Measurements from ENCODE around the gene BHLHA9. TPM values are rescaled to one million over a fixed set of nuclear protein-coding genes. Genes with fewer than 3 reads are reported as not detected.
A peak's percentile ranks its signal among the peaks of the same experiment; 100 is the strongest.
"Not testable (repeated sequence)": the region's sequence is repeated elsewhere in the genome, so short reads cannot be mapped to it uniquely, and the experiment has no call there.

The BHLHA9 gene
- polyA plus RNA-seq, 1 donor: not detected

DNA sequence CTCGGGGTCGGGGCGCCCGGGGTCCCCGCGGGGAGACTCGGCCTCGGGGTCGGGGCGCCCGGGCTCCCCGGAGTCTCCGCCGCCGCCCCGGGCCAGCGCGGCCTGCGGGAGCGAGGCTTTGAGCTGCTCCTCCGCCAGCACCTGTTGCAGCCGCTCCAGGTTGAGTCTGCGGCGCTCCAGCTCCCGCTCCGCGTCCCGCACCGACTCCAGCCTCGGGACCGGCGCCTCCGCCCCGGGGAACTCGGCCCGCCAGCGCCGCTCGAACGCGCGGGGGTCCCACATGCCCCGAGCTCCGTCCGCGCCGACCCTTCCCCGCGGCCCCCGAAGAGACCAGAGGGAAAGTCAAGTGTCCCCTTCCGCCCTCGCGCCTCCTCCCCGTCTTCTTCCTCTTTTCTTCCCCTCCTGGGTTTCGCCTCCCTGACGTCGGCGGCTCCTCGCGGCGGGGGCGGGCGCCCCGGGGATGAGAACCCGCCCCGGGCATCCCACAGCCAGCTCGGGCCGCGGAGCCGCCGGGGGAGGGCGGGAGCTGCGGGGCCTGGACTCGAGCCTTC lies 40.8 kb upstream of the BHLHA9 start:
- Histone ChIP-seq H3K36me3 (ENCODE audit: control insufficient read depth, insufficient read depth, low read length) (no peaks in the 10 kb centered on the region), H3K9me3 (ENCODE audit: control insufficient read depth, low read depth, low read length) (peaks cover 4% of the 10 kb centered on the region), H3K27ac (ENCODE audit: low read length) (no peak overlapping the region), H3K4me3 (ENCODE audit: low read length) (no peak overlapping the region), H3K27me3 (ENCODE audit: control insufficient read depth, insufficient read depth, low read length) (peaks cover 65% of the 10 kb centered on the region), H3K4me1 (ENCODE audit: control insufficient read depth, insufficient read depth, low read length) (peaks cover 3% of the 10 kb centered on the region)
- no CpG with 5 or more reads among the region's 74 CpGs for WGBS (ENCODE audit: insufficient coverage, low lambda C conversion rate)
- peak in 1 of 2 donors; percentile 51 for DNase-seq

DNA sequence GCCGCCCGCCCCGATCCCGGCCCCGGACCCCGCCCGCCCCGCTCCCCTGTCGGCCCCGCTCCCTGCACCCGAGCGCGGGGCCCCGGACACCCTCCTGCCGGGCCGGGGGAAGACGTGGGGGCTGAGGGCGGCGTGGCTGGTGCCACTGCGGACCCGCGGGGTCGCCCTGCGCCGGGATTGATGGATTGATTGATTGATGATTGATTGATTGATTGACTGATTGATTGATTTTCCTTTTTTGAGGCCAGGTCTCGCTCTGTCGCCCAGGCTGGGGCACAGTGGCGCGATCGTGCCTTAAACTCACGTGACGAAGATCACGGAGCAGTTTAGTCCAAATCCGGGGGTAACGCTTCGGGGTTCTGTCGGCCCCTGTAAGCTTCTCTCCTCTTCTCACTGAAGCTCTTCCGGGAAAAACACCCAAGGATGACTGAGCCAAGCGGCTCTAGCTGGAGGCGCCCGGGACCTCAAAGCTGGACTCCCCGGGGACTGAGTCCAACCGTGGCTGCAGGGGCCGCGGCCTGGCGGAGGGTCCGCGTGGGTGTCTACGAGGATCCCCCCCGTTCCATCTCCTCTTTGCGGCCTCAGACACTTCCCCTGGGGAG lies 40.2 kb upstream of the BHLHA9 start:
- no peak for DNase-seq
- Histone ChIP-seq H3K36me3 (ENCODE audit: control insufficient read depth, insufficient read depth, low read length) (no peaks in the 10 kb centered on the region), H3K27ac (ENCODE audit: low read length) (no peak overlapping the region), H3K27me3 (ENCODE audit: control insufficient read depth, insufficient read depth, low read length) (peaks cover 65% of the 10 kb centered on the region), H3K4me1 (ENCODE audit: control insufficient read depth, insufficient read depth, low read length) (peaks cover 3% of the 10 kb centered on the region), H3K9me3 (ENCODE audit: control insufficient read depth, low read depth, low read length) (peaks cover 4% of the 10 kb centered on the region), H3K4me3 (ENCODE audit: low read length) (no peak overlapping the region)
- no CpG with 5 or more reads among the region's 51 CpGs for WGBS (ENCODE audit: insufficient coverage, low lambda C conversion rate)

DNA sequence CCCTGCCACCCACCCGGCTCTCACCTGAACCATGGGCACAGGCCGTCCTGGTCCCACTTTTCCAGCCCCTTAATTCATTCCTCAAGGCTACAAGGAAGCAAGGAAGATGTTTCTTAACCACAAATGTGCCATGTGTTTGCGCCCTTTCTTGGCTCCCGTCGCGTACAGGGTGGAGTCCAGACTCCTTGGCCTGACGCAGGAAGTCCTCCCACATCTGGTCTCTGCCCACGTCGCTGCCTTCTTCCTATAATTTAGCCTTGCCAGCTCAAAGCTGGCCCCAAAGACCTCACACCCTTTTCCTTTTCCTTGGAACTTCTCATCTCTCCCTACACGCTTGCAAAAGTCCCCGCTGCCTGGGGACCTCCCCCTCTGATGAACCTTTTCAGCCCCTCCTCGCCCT lies 38.8 kb upstream of the BHLHA9 start:
- Histone ChIP-seq H3K4me1 (ENCODE audit: control insufficient read depth, insufficient read depth, low read length) (peaks cover 3% of the 10 kb centered on the region), H3K27me3 (ENCODE audit: control insufficient read depth, insufficient read depth, low read length) (peaks cover 61% of the 10 kb centered on the region), H3K36me3 (ENCODE audit: control insufficient read depth, insufficient read depth, low read length) (no peaks in the 10 kb centered on the region), H3K4me3 (ENCODE audit: low read length) (no peak overlapping the region), H3K27ac (ENCODE audit: low read length) (no peak overlapping the region), H3K9me3 (ENCODE audit: control insufficient read depth, low read depth, low read length) (peaks cover 4% of the 10 kb centered on the region)
- 50% methylated on average over 2 of the region's 12 CpGs for WGBS (ENCODE audit: insufficient coverage, low lambda C conversion rate)
- DNase-seq: no peak

DNA sequence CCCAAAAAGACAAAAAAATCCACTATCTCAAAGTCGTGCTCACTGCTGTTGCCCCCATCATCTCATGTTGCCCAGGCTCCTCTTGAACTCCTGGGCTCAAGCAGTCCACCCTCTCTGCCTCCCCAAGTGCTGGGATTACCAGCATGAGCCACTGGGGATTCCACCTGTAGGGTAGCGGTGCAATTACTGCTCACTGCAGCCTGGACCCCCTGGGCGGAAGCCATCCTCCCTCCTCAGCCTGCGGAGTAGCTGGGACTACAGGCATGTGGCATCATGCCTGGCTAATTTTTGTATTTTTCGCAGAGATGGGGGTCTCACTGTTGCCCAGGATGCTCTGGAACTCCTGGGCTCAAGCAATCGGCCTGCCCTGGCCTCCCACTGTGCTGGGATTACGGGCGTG lies 37.9 kb upstream of the BHLHA9 start:
- H3K4me1 ChIP-seq (ENCODE audit: control insufficient read depth, insufficient read depth, low read length): peaks cover 3% of the 10 kb centered on the region
- whole genome bisulfite sequencing (ENCODE audit: insufficient coverage, low lambda C conversion rate): no CpG with 5 or more reads among the region's 8 CpGs

DNA sequence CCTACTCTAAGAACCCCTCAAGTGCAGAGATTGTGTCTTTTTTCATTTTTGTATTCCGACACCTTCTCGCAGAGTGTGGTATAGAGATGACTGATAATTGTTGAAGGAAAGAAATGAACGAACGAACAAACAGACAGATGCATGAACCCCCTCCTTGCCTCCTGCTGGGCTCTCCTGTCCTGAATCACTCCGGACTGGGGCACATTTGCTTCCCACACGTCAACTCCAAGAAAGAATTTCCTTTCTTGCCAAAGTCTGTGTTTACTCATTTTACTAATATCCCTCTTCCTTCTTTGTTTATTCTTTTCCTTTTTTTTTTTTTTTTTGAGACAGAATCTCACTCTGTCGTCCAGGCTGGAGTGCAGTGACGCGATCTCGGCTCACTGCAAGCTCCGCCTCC lies 37.5 kb upstream of the BHLHA9 start:
- DNase-seq: no peak
- WGBS (ENCODE audit: insufficient coverage, low lambda C conversion rate): 92% methylated on average over 2 of the region's 11 CpGs
- H3K9me3 ChIP-seq (ENCODE audit: control insufficient read depth, low read depth, low read length): peaks cover 4% of the 10 kb centered on the region
- H3K27ac ChIP-seq (ENCODE audit: low read length): no peak overlapping the region
- no peaks in the 10 kb centered on the region for H3K36me3 ChIP-seq (ENCODE audit: control insufficient read depth, insufficient read depth, low read length)
- no peak overlapping the region for H3K4me3 ChIP-seq (ENCODE audit: low read length)
- H3K4me1 ChIP-seq (ENCODE audit: control insufficient read depth, insufficient read depth, low read length): peaks cover 3% of the 10 kb centered on the region
- peaks cover 48% of the 10 kb centered on the region for H3K27me3 ChIP-seq (ENCODE audit: control insufficient read depth, insufficient read depth, low read length)

More for the DNA sequence above, 37.9 kb upstream of the BHLHA9 start:
- Histone ChIP-seq H3K27me3 (ENCODE audit: control insufficient read depth, insufficient read depth, low read length) (peaks cover 53% of the 10 kb centered on the region), H3K9me3 (ENCODE audit: control insufficient read depth, low read depth, low read length) (peaks cover 4% of the 10 kb centered on the region), H3K4me3 (ENCODE audit: low read length) (no peak overlapping the region), H3K36me3 (ENCODE audit: control insufficient read depth, insufficient read depth, low read length) (no peaks in the 10 kb centered on the region), H3K27ac (ENCODE audit: low read length) (no peak overlapping the region)
- no peak for DNase-seq

DNA sequence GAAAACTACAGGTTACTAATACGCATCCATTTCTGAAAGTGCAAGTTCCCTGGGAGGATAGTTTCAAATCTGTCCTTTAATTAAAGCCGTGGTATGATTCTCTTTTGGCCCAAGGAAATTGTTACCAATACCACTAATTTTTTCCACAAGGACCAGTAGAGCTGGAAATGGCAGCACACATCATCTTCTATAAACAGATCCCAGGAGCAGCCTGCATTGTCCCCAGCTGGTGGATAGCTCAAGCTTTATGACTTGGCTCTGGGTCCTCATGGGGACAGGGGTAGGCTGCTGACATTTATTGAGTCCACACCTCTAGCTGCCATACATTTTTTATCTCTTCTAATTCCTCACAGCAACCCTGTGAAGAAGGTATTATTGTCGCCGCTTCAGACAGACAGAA lies 35.8 kb upstream of the BHLHA9 start:
- H3K36me3 ChIP-seq (ENCODE audit: control insufficient read depth, insufficient read depth, low read length): no peaks in the 10 kb centered on the region
- no peak for DNase-seq
- no peak overlapping the region for H3K27ac ChIP-seq (ENCODE audit: low read length)
- peaks cover 4% of the 10 kb centered on the region for H3K9me3 ChIP-seq (ENCODE audit: control insufficient read depth, low read depth, low read length)
- no peak overlapping the region for H3K4me3 ChIP-seq (ENCODE audit: low read length)
- H3K27me3 ChIP-seq (ENCODE audit: control insufficient read depth, insufficient read depth, low read length): peaks cover 37% of the 10 kb centered on the region
- H3K4me1 ChIP-seq (ENCODE audit: control insufficient read depth, insufficient read depth, low read length): peaks cover 3% of the 10 kb centered on the region
- WGBS (ENCODE audit: insufficient coverage, low lambda C conversion rate): no CpG with 5 or more reads among the region's 4 CpGs

DNA sequence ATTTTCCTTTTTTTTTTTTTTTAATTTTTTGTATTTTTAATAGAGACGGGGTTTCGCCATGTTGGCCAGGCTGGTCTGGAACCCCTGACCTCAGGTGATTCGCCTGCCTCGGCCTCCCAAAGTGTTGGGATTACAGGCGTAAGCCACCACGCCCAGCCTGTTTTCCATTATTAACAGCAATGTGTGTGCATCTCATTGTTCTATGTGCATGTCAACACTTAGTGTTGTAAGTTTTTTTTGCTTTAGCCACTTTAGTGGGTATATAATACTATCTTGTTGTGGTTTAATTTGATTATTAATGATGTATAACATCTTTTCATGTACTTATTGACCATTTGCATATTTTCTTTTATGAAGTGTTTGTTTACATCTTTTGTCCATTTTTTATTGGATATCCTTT lies 32.8 kb upstream of the BHLHA9 start:
- Histone ChIP-seq H3K4me1 (ENCODE audit: control insufficient read depth, insufficient read depth, low read length) (no peaks in the 10 kb centered on the region), H3K4me3 (ENCODE audit: low read length) (no peak overlapping the region), H3K36me3 (ENCODE audit: control insufficient read depth, insufficient read depth, low read length) (no peaks in the 10 kb centered on the region), H3K27me3 (ENCODE audit: control insufficient read depth, insufficient read depth, low read length) (peaks cover 11% of the 10 kb centered on the region), H3K27ac (ENCODE audit: low read length) (no peak overlapping the region), H3K9me3 (ENCODE audit: control insufficient read depth, low read depth, low read length) (no peaks in the 10 kb centered on the region)
- no CpG with 5 or more reads among the region's 6 CpGs for WGBS (ENCODE audit: insufficient coverage, low lambda C conversion rate)
- no peak for DNase-seq

DNA sequence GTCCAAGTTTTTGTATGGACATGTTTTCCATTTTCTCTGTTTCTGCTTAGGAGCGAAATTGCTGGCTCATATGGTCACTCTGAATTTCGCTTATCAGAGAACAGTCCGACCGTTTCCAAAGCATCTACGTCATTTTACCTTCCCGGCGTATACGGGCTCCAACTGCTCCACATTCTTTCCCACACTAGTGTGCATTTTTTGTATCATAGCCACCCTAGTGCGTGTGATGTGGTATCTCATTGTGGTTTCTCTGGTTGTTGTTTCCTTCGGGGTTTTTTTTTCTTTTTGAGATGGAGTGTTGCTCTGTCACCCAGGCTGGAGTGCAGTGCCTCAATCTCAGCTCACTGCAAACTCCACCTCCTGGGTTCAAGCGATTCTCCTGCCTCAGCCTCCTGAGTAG lies 31.0 kb upstream of the BHLHA9 start:
- no peak overlapping the region for H3K4me3 ChIP-seq (ENCODE audit: low read length)
- peaks cover 5% of the 10 kb centered on the region for H3K27me3 ChIP-seq (ENCODE audit: control insufficient read depth, insufficient read depth, low read length)
- H3K9me3 ChIP-seq (ENCODE audit: control insufficient read depth, low read depth, low read length): no peaks in the 10 kb centered on the region
- no CpG with 5 or more reads among the region's 11 CpGs for WGBS (ENCODE audit: insufficient coverage, low lambda C conversion rate)
- no peak overlapping the region for H3K27ac ChIP-seq (ENCODE audit: low read length)
- H3K36me3 ChIP-seq (ENCODE audit: control insufficient read depth, insufficient read depth, low read length): no peaks in the 10 kb centered on the region
- H3K4me1 ChIP-seq (ENCODE audit: control insufficient read depth, insufficient read depth, low read length): no peaks in the 10 kb centered on the region
- DNase-seq: no peak

DNA sequence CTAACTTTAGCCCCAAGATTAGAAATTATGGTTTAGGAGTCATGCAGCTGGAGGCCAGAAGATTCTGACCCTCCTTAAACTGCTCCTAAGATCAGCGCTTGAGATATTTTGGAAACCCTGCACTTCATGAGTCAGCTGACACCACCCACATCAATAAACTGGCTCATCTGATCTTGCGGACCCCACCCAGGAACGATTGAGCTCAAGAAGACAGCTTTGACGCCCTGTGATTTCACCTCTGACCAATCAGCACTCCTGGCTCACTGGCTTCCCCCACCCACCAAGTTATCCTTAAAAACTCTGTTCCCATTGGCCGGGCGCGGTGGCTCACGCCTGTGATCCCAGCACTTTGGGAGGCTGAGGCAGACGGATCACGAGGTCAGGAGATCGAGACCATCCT lies 29.8 kb upstream of the BHLHA9 start:
- WGBS (ENCODE audit: insufficient coverage, low lambda C conversion rate): no CpG with 5 or more reads among the region's 11 CpGs
- not testable (repeated sequence) for H3K27ac ChIP-seq (ENCODE audit: low read length); H3K4me1 ChIP-seq (ENCODE audit: control insufficient read depth, insufficient read depth, low read length); H3K9me3 ChIP-seq (ENCODE audit: control insufficient read depth, low read depth, low read length); H3K36me3 ChIP-seq (ENCODE audit: control insufficient read depth, insufficient read depth, low read length); H3K4me3 ChIP-seq (ENCODE audit: low read length); H3K27me3 ChIP-seq (ENCODE audit: control insufficient read depth, insufficient read depth, low read length); DNase-seq

DNA sequence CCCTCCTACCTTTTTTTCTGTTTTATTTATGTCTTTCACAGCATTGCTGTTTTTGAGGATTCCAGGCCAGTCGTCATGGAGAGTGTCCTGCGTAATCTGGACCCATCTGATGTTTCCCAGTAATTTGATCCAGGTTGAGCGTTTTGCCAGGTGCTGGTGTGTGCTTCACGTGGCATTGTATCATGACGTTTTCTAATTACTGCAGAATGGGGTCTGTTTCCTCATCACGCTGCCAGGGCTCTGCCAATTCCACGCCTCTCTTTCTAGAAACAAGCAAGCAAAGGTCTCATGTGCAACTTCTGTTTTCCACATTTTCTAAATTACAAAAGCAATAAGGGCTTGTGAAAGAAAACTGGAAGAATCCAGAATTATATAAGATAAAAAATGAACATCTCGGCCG lies 28.3 kb upstream of the BHLHA9 start:
- H3K9me3 ChIP-seq (ENCODE audit: control insufficient read depth, low read depth, low read length): no peaks in the 10 kb centered on the region
- 40% methylated on average over 2 of the region's 9 CpGs for WGBS (ENCODE audit: insufficient coverage, low lambda C conversion rate)
- H3K27me3 ChIP-seq (ENCODE audit: control insufficient read depth, insufficient read depth, low read length): peaks cover 2% of the 10 kb centered on the region
- peak in 1 of 2 donors; percentile 12 for DNase-seq
- H3K4me1 ChIP-seq (ENCODE audit: control insufficient read depth, insufficient read depth, low read length): no peaks in the 10 kb centered on the region
- H3K27ac ChIP-seq (ENCODE audit: low read length): no peak overlapping the region
- H3K4me3 ChIP-seq (ENCODE audit: low read length): no peak overlapping the region
- no peaks in the 10 kb centered on the region for H3K36me3 ChIP-seq (ENCODE audit: control insufficient read depth, insufficient read depth, low read length)

DNA sequence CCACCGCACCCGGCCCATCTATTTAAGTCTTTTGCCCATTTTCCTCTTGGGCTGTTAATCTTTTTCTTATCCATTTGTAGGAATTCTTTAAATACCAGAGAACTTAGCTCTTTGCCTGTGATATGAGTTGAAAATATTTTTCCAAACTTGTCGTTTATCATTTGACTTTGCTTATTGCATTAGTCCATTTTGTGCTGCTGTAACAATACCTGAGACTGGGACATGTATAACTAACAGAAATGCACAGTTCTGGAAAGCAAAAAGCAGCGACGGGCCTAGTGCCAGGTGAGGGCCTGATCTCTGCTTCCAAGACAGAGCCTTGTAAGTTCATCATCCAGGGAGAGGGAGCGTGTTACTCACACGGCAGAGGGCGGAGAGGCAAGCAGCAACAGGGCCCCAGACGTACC lies 25.6 kb upstream of the BHLHA9 start:
- Histone ChIP-seq H3K27me3 (ENCODE audit: control insufficient read depth, insufficient read depth, low read length) (peaks cover 2% of the 10 kb centered on the region), H3K27ac (ENCODE audit: low read length) (no peak overlapping the region), H3K9me3 (ENCODE audit: control insufficient read depth, low read depth, low read length) (peaks cover 6% of the 10 kb centered on the region), H3K4me1 (ENCODE audit: control insufficient read depth, insufficient read depth, low read length) (no peaks in the 10 kb centered on the region), H3K4me3 (ENCODE audit: low read length) (no peak overlapping the region), H3K36me3 (ENCODE audit: control insufficient read depth, insufficient read depth, low read length) (no peaks in the 10 kb centered on the region)
- 87% methylated on average over 3 of the region's 9 CpGs for WGBS (ENCODE audit: insufficient coverage, low lambda C conversion rate)
- no peak for DNase-seq
